Activated CD4-positive, alpha-beta T cell treated with anti-CD3 and anti-CD28 coated beads for 1 hour (primary cell): ENCODE data around the gene LUC7L2.
"Not testable (repeated sequence)": the region's sequence is repeated elsewhere in the genome, so short reads cannot be mapped to it uniquely, and the experiment has no call there.

Experiments
- DNase-seq: peaks from one replicate; pipeline ENCODE4 v3.0.0-alpha.2; 2020

LUC7L2 gene

DNA sequence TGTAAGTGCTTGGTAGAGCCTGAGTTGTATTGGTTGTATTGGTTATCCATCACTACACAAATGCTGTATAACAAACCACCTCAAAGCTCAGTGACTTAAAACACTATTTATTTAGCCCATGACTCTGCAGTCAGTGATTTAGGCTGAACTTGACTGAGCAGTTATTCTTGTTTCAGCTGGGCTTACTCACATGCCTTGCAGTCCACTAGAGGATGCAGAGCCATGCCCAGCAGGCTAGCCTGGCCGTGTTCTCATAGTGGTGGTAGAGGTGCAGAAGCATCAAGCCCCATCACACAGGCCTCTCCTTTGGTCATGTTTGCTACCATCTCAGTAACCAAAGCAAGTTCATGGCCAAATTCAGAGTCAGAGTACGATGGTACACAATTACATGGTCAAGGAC lies 43.9 kb downstream of the LUC7L2 start:
- DNase-seq = no peak

GRCh38 chr7:139407555-139407954 lies 47.9 kb downstream of the LUC7L2 start:
- no peak for DNase-seq

- not testable (repeated sequence) for DNase-seq
Observed at GRCh38 chr7:139414743-139415402, 55.2 kb downstream of the LUC7L2 start.

GRCh38 chr7:139416405-139416804 lies 56.7 kb downstream of the LUC7L2 start:
- no peak for DNase-seq

DNA sequence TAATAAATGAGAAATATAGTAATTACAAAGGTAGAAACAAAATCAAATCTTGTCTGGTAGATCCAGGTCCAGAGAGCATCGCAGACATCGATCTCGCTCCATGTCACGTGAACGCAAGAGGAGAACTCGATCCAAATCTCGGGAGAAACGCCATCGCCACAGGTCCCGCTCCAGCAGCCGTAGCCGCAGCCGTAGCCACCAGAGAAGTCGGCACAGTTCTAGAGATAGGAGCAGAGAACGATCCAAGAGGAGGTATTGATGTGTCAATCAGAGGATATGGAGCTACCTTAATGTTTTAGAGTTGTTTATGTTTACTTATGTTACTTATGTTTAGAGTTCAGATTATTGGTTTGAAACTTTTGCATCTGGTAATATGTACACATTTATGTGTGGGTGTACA lies 57.8 kb downstream of the LUC7L2 start:
- DNase-seq = no peak

- DNase-seq = no peak
Observed at GRCh38 chr7:139421123-139421522, 61.4 kb downstream of the LUC7L2 start.

DNA sequence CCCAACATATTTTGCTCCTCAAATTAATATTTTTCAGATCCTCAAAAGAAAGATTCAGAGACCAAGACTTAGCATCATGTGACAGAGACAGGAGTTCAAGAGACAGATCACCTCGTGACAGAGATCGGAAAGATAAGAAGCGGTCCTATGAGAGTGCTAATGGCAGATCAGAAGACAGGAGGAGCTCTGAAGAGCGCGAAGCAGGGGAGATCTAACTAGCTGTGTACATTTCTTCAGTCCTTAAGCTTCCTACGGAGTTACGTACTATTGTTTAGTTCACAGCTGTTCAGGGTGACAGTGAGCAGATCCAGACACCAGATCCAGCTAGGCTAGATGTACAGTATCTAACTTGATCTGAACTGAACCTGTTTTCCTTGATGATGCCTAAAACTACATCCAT lies 62.4 kb downstream of the LUC7L2 start:
- no peak for DNase-seq

DNA sequence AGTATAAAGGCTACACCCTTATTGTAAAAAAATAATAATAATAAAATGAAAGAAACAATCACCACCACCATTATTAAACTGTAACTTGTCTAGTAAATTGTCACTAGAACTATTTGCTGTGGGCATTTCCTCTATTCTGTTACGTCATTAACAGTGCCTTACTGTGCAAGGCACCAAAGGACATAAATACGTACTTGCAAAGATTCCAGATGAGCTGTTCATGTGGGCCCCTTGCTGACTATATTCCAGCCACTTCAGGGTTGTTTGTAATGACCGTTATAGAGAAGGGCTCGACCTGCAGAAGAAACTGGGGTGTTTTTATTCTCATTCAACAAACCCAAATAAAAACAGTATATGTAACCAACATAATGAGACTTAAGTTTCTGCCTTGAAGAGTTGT lies 63.4 kb downstream of the LUC7L2 start:
- DNase-seq = no peak

DNA sequence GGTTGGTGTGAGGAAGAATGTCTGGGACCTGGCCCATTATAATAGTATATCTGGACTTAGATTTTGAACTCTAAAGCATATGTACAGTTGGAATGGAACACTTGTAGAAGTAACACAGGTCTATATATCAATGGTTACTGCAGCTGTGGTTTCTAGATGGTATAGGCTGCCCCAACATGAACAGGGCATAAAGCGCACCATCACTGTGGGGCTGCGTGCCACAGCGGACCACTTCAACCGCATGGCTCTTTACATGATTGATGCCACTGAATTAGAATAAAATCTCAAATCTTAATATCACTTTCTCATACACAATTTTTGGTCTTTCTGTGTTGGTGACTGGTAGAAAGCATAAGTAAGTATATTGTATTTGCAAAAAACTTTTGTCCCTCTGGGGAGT lies 64.3 kb downstream of the LUC7L2 start:
- no peak for DNase-seq

- not testable (repeated sequence) for DNase-seq
Observed at GRCh38 chr7:139425701-139426100, 66.0 kb downstream of the LUC7L2 start.

DNA sequence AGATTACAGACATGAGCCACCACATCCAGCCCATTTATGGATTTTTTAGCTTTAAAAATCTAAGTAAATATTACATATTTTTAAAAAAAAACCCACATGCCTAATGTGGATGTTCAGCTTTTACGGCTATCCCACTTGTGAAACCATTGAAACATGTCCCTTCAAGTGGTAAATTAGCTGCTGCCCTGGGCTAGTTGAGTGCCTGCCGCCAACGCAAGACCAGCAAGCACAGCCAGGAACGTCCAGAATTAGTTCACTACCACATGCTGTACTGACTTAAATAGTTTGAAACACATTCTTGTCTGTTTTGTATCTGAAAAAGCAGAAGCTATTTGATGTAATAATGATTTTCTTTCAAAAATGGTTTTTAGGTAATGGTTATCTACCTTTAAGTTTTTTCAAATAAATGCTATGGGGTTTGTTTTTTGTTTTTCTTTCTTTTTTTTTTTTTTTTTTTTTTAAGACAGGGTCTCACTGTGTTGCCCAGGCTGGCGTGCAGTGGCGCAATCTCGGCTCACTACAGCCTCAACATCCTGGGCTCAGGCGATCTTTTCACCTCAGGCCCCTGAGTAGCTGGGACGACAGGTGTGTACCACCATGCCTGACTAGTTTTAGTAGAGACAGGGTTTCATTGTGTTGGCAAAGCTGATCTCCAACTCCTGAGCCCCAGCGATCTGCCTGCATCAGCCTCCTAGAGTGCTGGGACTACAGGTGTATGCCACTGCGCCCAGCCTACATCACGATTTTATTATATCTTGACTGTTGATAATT lies 66.7 kb downstream of the LUC7L2 start:
- no peak for DNase-seq

GRCh38 chr7:139427029-139427420 lies 67.3 kb downstream of the LUC7L2 start:
- DNase-seq = no peak

GRCh38 chr7:139427788-139428187 lies 68.1 kb downstream of the LUC7L2 start:
- DNase-seq = no peak

DNA sequence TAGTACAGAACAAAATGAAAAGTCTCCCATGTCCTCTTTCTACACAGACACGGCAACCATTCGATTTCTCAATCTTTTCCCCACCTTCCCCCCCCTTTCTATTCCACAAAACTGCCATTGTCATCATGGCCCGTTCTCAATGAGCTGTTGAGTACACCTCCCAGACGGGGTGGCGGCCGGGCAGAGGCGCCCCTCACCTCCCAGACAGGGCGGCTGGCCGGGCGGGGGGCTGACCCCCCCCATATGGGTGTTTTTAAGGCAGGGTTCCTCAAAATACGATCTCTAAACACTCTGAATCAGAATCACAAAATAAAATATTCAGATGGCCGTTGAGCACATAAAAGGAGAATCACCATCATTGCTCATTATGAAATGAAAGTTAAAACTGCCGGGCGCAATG lies 70.0 kb downstream of the LUC7L2 start:
- not testable (repeated sequence) for DNase-seq

GRCh38 chr7:139430443-139430842 lies 70.7 kb downstream of the LUC7L2 start:
- DNase-seq = no peak

DNA sequence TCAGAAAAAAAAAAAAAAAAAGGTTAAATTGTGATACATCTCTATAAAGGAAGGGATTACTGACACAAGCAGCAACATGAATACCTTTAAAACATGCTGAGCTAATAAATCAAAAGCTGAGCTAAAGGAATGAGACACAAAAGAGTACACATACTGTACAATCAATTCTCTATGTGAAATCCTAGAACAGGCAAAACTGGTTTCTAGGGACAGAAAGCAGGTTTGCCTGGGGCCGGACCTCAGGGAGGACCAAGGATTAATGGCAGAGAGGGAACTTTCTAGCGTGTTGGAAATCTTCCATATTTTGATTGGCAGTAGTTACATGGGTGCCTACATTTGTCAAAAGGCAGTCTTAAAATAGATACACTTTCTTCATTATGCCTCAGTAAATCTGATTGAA lies 71.3 kb downstream of the LUC7L2 start:
- no peak for DNase-seq

GRCh38 chr7:139431459-139431858 lies 71.8 kb downstream of the LUC7L2 start:
- no peak for DNase-seq

- no peak for DNase-seq
Observed at GRCh38 chr7:139436806-139437205, 77.1 kb downstream of the LUC7L2 start.

DNA sequence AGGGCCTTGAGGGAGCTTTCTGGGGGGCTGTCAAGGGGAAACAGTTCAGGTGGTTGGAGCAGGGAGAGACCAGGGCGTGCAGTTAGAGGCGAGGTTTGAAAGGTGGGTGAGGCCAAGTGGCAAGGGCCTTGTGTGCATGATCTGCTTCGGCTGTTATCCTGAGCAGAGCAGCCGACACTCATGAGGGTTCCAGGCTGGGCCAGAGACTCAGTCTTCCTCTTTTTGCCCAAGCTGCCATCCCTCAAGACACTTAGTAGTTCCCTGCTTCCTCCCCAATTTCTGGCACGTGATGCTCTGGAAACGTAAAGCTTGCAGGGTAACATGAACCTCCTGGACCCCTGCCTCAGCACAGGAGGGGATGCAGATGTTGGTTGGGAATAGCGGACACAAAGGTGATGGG lies 79.7 kb downstream of the LUC7L2 start:
- no peak for DNase-seq

- DNase-seq = no peak
Observed at GRCh38 chr7:139441961-139442360, 82.3 kb downstream of the LUC7L2 start.

DNA sequence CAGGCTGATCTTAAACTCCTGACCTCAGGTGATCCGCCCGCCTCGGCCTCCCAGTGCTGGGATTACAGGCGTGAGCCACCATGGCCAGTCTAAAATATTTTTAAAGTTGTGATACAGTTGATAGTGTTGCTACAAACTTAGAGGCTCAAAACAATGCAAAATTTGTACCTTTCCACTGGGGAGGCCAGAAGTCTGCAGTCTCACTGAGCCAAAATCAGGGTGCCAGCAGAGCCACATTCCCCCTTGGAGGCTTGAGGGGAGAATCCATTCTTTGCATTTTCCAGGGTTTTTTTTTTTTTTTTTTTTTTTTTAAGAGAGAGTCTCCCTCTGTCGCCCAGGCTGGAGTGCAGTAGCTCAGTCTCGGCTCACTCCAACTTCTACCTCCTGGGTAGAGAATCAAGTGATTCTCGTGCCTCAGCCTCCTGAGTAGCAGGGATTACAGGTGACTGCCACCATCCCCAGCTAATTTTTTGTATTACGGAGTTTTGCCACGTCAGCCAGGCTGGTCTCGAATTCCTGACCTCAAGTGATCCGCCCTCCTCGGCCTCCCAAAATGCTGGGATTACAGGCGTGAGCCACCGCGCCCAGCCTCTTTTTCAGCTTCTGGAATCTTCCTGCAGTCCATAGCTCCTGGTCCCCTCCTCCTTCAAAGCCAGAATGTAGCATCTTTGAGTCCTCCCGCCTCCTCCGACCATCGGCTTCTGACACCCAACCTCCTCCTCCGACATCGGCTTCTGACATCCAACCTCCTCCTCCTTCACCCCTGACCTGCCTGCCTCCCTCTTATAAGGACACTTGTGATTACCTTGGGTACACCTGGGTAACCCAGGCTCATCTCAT lies 86.6 kb downstream of the LUC7L2 start:
- no peak for DNase-seq

- no peak for DNase-seq
Observed at GRCh38 chr7:139450851-139451250, 91.2 kb downstream of the LUC7L2 start.

DNA sequence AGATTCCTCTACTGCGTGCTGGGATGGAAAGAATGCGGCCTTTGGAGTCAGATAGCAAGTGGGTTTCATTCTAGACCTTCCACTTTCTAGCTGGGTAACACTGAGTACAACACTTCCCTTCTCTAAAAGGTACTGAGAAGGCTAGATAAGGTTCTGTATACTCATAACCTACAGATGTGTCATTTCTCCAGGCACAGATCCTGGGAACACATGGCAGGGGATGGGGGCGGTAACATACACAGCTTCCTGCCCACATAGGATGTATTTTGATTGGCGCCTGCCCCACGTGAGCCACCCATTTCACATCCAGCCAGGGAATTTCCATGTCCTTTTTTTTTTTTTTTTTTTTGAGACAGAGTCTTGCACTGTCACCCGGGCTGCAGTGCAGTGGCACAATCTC lies 91.9 kb downstream of the LUC7L2 start:
- DNase-seq = no peak
